Activated CD4-positive, alpha-beta T cell treated with anti-CD3 and anti-CD28 coated beads, Interleukin-2, amount 50 U/mL, for 1 hour (primary cell): ENCODE results near the gene MPND.

Experiments used
- DNase-seq: peaks from one replicate; pipeline ENCODE4 v3.0.0-alpha.2; 2020

The MPND gene

GRCh38 chr19:4368128-4368820, 24.9 kb downstream of the MPND start:
- DNase-seq: no peak

GRCh38 chr19:4369109-4369887, 25.9 kb downstream of the MPND start:
- peak; percentile 52 for DNase-seq

- DNase-seq: peak; percentile 75
Observed at GRCh38 chr19:4369888-4370260, 26.5 kb downstream of the MPND start.

GRCh38 chr19:4370418-4371041, 27.2 kb downstream of the MPND start:
- DNase-seq: no peak

GRCh38 chr19:4371247-4372164, 28.1 kb downstream of the MPND start:
- no peak for DNase-seq

- no peak for DNase-seq
Observed at GRCh38 chr19:4372165-4373012, 29.0 kb downstream of the MPND start.

- DNase-seq: no peak
Observed at GRCh38 chr19:4373013-4373367, 29.6 kb downstream of the MPND start.

- DNase-seq: no peak
Observed at GRCh38 chr19:4373601-4374497, 30.5 kb downstream of the MPND start.

GRCh38 chr19:4374498-4375163, 31.3 kb downstream of the MPND start:
- DNase-seq: no peak

- DNase-seq: no peak
Observed at GRCh38 chr19:4375164-4376027, 32.0 kb downstream of the MPND start.

GRCh38 chr19:4376028-4376670, 32.8 kb downstream of the MPND start:
- no peak for DNase-seq

- DNase-seq: no peak
Observed at GRCh38 chr19:4376671-4376990, 33.3 kb downstream of the MPND start.

- no peak for DNase-seq
Observed at GRCh38 chr19:4376991-4377781, 33.8 kb downstream of the MPND start.

- DNase-seq: no peak
Observed at GRCh38 chr19:4378886-4379285, 35.5 kb downstream of the MPND start.

GRCh38 chr19:4379383-4380253, 36.3 kb downstream of the MPND start:
- no peak for DNase-seq

GRCh38 chr19:4380254-4380727, 36.9 kb downstream of the MPND start:
- DNase-seq: peak; percentile 65
